ENCODE results near the gene OR6Y1.

- TF ChIP-seq POLR2AphosphoS5 (IDR thresholded peaks at IDR 0.05; ENCODE audit: low read depth, low read length) (no peak), POLR2A (IDR thresholded peaks at IDR 0.05; ENCODE audit: low read depth, low read length) (no peak)
Observed at GRCh38 chr1:158506369-158506987, 47.7 kb downstream of the OR6Y1 start.
